NCI-H510A treated with DMSO at 0.1 percent for 48 hours (cell line): ENCODE results near the gene SLC37A1.
"Not testable (repeated sequence)": the region's sequence is repeated elsewhere in the genome, so short reads cannot be mapped to it uniquely, and the experiment has no call there.

Experiments
- DNase-seq: peaks from one replicate; lab custom pipeline; 2025; lab: John Stamatoyannopoulos, UW

SLC37A1 gene

GRCh38 chr21:42513151-42513984, at the start of gene SLC37A1:
Gene SLC37A1 (plus strand): TSS chr21:42513852. CDS start chr21:42518455, 4,603 bp downstream.
- DNase-seq, result no peak

DNA sequence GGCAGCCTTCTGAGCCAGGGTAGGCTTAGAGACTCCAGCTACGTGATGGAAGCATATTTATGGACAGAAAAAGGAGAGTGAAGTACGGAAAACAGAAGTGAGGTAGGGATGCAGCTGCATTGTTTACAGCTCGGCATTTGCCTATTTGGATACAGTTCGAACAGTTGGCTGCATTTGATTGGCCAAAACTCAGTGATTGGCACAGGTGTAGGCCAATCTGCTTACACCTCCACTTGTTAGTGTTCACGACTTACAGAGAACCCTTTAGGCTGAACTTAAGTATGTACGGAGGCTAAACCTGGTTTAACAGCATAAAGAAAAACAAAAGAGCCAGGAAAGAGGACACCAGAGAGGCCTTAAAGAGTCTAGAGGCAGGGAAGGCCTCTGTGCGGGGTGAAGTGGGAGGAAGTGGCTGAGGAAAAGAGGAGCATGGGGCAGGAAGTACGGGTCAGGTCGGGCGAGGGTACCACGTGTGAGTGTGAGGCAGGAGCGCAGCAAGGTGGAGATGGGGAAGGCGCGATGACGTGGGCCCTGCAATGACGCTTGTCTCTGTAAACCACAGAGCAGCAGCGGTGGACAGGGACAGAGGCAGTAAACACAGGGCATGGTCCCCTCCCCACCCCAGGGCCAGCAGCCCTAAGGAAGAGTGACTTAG, 49.7 kb upstream of the SLC37A1 start:
- peak; percentile 54 for DNase-seq

- no peak for DNase-seq
Measured at GRCh38 chr21:42465008-42465802, 48.4 kb upstream of the SLC37A1 start.

DNA sequence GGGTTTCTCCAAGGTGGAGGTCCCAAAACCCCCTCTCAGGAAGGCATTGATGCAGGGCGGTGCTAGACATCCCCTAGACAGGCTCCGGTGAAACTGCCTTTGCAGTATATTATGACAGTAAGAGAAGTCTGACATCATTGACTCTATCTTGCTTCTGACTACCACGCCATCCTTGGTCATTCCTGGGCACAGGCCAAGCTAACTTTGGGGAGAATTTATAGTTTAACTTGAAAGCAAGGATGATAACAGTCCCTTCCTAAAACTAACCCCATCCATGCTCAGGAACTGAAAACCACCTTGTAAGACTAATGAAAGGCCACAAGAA, 47.9 kb upstream of the SLC37A1 start:
- no peak for DNase-seq

GRCh38 chr21:42466700-42467099, 47.0 kb upstream of the SLC37A1 start:
- no peak for DNase-seq

GRCh38 chr21:42467140-42467983, 46.3 kb upstream of the SLC37A1 start:
- DNase-seq, result peak; percentile 44

GRCh38 chr21:42468491-42469131, 45.0 kb upstream of the SLC37A1 start:
- DNase-seq, result no peak

- DNase-seq, result no peak
Measured at GRCh38 chr21:42469272-42469671, 44.4 kb upstream of the SLC37A1 start.

GRCh38 chr21:42469726-42470125, 43.9 kb upstream of the SLC37A1 start:
- not testable (repeated sequence) for DNase-seq

DNA sequence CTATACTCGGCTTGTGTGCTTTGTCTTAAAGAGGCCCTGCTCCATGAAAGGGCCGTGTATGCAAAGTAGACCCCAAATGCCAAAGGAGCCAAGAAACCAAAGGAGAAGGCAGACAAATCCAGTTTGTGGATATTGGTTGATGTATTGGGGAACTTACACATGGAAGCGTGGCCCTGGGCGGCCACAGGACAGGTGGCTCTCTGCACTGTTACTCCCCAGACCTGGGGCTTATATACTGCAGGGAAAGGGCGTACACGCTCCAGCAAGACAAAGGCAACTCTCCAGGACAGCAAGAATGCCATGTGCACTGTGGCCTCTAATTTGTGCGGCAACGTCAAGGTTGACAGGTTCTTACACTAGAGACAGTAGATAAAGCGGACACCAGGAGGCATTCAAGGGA, 42.4 kb upstream of the SLC37A1 start:
- no peak for DNase-seq

DNA sequence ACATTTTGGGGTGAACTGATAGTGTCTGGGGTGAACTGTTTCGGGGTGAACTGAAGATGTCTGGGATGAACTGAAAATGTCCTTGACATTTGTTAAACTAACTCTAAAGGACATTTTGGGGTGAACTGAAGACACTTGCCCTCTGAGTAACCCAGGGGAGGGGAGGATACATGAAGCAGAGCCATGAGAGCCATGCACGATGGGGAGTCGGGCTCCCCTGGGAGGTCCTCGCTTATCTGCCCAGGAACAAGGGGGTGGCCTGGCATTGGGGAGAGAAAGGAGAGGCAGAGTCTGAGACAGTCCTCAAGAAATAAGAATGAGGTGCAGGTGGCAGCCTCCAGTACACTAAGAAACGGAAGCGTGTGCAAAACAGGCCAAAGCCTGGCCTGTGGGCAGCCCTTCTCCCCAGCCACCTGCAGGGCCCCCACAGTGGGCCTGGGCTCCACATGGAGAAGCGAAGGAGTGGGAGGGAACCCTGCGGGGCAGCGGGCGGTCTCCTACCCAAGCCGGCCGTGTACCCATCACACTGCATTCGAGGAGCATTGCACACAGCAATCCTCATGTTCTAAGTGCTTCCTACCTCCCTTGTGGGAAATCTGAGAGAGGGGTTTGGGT, 41.8 kb upstream of the SLC37A1 start:
- no peak for DNase-seq

DNA sequence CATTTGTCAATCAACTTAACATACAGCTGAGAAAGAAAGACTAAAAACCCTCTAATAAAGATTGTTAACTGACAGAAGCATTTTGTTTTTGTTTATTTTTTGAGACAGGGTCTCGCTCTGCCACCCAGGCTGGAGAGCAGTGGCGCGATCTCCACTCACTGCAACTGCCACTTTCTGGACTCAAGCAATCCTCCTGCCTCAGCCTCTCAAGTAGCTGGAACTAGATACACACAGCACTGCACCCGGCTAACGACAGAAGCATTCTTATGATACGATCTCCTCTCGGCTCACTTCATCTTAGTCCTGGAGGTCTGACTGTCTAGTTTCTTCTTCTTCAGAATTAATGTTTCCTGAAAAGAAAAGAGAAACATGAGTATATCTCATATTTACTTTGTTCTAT, 41.1 kb upstream of the SLC37A1 start:
- no peak for DNase-seq

- no peak for DNase-seq
Measured at GRCh38 chr21:42473498-42474042, 40.1 kb upstream of the SLC37A1 start.

DNA sequence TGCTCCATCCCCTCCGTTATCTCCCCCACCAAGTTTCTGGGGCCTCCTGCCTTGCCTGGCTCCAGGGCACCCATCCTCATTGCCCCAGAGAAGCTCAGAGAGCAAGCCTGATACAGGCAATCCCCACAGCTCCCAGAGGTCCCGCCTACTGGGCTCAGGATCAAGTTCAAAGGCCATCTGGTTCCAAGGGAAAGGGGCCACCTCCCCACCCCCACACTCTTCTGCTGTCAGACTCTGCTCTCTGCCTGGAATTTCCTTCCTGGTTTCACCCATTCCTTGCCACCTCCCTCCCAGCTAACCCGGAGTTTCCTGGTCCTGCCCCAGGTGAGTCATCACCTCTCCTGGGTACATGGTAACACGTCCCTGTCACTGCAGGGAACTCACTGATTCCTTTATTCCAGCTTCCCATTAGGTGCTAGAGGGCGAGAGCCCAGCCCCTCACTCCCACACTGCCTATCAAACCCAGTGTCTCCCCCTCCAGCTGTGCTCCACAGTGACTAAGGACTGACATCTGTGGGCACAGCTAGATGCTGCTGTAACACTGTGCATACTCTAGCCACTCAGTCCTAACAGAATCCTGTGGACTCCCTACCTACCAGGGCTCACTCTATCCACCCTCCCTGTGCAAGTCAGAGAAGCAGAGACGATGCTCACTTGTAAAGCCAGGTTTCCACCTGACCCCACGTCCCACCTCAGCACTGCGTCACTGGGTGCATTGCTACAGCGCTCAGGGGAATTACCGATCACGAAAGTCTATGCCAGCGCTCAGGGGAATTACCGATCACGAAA, 39.4 kb upstream of the SLC37A1 start:
- DNase-seq, result no peak

GRCh38 chr21:42475036-42475435, 38.6 kb upstream of the SLC37A1 start:
- no peak for DNase-seq

DNA sequence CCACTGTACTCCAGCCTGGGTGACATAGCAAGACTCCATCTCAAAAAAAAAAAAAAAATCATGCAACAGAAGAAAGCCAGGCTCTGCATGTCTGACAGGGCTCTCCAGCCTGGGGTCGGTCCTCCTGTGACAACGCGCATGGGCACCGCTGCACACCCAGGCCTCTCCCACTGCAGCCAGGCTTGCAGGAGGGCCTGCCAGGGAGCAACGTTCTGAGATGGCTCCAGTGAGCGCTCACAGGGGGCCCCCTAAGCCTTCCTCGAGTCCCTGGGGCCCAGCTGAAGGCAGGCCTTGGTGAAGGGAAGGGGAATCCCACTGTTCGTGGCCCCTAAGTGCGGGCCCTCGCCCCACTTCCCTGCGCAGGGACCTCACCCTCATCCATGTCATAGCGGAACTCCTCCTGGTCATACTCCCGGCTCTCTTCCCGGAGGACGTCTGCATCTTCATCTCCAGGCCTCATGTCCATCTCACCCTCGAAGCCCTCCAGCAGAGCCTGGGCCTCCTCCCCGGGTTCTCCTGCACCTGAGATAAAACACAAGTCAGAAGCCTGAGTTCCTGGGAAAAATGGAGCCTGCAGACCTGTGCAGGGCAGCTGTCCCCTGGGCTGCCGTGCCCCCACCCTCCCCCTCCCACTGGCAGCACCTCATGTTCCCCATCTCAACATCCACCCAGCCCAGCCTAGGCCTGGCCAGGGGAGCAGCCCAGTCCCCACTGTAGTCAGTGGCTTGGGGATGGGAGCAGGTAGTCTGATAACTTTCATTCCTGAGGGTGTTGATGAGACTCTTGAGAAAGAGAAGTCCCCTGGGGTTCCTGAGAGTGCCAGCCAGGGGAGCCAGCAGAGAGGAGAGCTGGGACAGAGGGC, 37.9 kb upstream of the SLC37A1 start:
- DNase-seq, result no peak

DNA sequence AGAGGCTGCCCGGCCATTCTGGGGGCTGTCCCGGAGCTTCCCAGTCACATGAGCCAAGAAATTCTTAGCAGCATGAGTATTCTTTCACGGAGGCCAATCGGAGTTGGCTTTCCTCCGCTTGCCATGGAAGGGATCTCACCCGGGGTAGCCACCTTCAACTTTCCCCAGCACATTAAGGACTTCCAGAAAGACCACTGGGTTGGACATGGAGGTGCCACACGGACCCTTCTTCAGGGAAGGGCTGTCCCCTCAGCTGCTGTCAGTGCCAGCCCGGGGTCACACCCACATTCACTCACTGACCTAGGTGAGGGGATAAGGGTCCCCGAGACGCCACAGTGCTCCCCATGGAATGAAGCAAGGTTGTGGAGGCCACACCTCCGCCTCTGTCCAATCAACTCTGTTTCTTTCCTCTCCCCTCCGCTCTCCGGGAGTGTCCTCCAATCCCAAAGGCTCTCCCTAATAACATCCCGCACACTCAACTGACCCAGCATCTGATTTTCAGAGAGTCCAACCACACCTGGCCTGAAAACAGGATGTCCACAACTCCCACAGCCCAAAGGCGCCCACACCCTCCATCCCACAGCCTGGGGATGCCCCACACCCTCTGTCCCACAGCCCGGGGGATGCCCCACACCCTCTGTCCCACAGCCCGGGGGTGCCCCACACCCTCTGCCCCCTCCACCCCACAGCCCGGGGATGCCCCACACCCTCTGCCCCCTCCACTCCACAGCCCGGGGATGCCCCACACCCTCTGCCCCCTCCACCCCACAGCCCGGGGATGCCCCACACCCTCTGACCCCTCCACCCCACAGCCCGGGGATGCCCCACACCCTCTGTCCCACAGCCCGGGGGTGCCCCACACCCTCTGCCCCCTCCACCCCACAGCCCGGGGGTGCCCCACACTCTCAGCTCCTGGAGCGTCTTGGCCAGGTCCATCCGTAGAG, 37.0 kb upstream of the SLC37A1 start:
- DNase-seq, result no peak

- no peak for DNase-seq
Measured at GRCh38 chr21:42478504-42478903, 35.1 kb upstream of the SLC37A1 start.
